Measurements from ENCODE around the gene ANP32A.

Gene ANP32A

DNA sequence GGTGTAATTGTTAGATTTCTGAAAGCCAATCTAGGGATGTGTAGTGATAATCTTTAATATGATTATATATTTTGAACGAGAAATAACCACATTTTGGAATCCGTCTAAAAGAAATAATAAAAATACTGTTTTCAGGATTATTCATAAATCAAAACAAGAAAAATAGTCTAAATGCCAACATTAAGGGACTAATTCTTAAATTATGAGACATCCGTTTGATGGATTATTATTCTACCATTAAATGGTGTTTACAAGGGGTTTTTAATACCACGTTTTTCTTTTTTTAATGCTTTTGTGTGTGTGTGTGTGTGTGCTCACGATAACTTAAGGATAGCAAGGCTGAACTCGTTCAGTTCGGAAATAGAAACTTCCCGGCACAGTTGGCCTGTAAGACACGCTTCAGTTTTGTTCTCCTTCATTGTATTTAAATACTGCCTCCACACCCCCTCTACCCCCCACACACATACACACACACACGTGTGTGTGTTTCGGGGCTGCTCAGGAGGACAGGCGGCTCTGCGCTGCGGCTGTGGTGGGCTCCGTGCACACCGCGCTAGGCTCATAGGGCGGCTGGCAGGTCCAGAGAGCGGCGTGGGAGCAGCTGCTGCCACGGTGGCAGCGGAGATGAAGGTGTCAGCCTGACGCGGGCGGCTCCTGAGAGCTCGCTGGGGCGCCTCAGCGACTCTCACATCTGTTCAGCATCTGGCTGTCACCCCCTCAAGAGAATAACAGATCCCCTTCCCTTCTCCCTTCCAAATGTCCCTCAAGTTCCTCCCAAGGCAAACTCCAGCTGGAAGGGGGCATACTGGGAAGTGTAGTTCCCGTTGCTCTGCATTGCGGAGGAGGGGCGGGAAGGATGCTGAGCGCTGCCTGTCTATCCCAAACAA is 23.0 kb upstream of the ANP32A start:
- WGBS, 2 experiments (ENCODE audit: insufficient coverage in 2 of 2) = 0 to 1% methylated on average over 5 to 19 of the region's 32 CpGs
- Histone ChIP-seq H3K27ac (ENCODE audit: low read depth, low read length, severe bottlenecking) (no peak overlapping the region), H3K36me3 (ENCODE audit: control insufficient read depth, insufficient read depth, low read length) (no peaks in the 10 kb centered on the region), H3K4me3 (ENCODE audit: extremely low read depth, insufficient read depth, low read length, poor library complexity, severe bottlenecking) (peak overlapping the region; percentile 39), H3K4me1 (ENCODE audit: control insufficient read depth, insufficient read depth, low read length, poor library complexity, severe bottlenecking) (no peaks in the 10 kb centered on the region), H3K9me3 (ENCODE audit: control insufficient read depth, low read length) (no peaks in the 10 kb centered on the region)

DNA sequence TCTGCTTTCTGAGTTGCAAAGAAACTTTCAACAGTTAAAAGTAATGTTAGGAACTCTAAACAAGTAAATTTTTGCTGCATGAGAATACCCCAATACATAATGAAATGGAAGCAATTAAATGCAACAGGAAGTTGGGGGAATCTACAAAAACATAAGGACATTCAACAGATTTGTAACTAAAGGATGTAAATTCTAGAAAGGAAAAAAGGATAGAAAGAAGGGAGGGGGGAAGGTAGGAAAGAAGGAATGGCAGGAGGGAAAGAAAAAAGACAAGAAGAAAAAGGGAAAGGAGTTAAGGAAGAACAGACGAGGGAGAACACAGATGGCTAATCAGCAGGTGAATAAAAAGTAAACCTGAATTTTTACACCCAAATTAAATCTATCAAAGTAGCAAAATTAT is 22.3 kb upstream of the ANP32A start:
- WGBS, 2 experiments (ENCODE audit: insufficient coverage in 2 of 2) = 80% methylated on average over 1 of the region's 1 CpG; no CpG with 5 or more reads in 1 of the 2 experiments
- Histone ChIP-seq H3K9me3 (ENCODE audit: control insufficient read depth, low read length) (no peaks in the 10 kb centered on the region), H3K36me3 (ENCODE audit: control insufficient read depth, insufficient read depth, low read length) (no peaks in the 10 kb centered on the region), H3K27ac (ENCODE audit: low read depth, low read length, severe bottlenecking) (no peak overlapping the region), H3K4me1 (ENCODE audit: control insufficient read depth, insufficient read depth, low read length, poor library complexity, severe bottlenecking) (no peaks in the 10 kb centered on the region), H3K4me3 (ENCODE audit: extremely low read depth, insufficient read depth, low read length, poor library complexity, severe bottlenecking) (no peak overlapping the region)

DNA sequence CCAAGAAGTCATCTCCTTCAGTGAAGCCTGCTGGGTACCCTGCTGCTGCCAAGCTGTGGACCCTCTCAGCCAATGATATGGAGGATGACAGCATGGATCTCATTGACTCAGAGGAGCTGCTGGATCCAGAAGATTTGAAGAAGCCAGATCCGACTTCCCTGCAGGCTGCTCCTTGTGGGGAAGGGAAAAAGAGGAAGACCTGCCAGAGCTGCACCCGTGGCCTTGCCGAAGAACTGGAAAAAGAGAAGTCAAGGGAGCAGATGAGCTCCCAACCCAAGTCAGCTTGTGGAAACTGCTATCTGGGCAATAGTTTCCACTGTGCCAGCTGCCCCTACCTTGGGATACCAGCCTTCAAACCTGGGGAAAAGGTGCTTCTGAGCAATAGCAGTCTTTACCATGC is 13.7 kb upstream of the ANP32A start:
- H3K4me1 ChIP-seq (ENCODE audit: control insufficient read depth, insufficient read depth, low read length, poor library complexity, severe bottlenecking) = peaks cover 3% of the 10 kb centered on the region
- no peak overlapping the region for H3K4me3 ChIP-seq (ENCODE audit: extremely low read depth, insufficient read depth, low read length, poor library complexity, severe bottlenecking)
- peaks cover 15% of the 10 kb centered on the region for H3K9me3 ChIP-seq (ENCODE audit: control insufficient read depth, low read length)
- no peaks in the 10 kb centered on the region for H3K36me3 ChIP-seq (ENCODE audit: control insufficient read depth, insufficient read depth, low read length)
- WGBS, 2 experiments (ENCODE audit: insufficient coverage in 2 of 2) = 82 to 89% methylated on average over 3 of the region's 3 CpGs
- no peak overlapping the region for H3K27ac ChIP-seq (ENCODE audit: low read depth, low read length, severe bottlenecking)

DNA sequence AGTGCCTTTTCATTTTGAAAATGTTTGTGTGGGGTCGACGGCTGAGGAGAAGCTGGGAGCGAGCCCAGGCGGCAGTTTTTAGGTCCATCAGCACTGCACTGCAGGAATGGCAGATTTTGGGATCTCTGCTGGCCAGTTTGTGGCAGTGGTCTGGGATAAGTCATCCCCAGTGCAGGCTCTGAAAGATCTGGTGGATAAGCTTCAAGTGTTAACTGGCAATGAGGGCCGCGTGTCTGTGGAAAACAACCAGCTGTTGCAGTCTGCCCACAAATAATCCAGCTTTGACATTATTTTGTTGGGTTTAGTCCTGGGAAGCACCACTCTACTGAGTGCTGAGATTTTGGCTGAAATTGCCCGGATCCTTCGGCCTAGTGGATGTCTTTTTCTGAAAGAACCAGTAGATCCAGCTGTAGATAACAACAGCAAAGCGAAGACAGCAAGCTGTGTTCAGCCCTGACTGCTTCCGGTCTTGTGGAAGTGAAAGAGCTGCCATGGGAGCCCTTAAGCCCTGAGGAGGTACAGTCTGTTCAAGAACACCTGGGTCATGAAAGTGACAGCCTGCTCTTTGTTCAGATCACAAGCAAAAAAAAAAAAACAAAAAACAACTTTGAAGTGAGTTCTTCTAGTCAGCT is 13.1 kb upstream of the ANP32A start:
- H3K9me3 ChIP-seq (ENCODE audit: control insufficient read depth, low read length) = peaks cover 15% of the 10 kb centered on the region
- no peak overlapping the region for H3K27ac ChIP-seq (ENCODE audit: low read depth, low read length, severe bottlenecking)
- no peak overlapping the region for H3K4me3 ChIP-seq (ENCODE audit: extremely low read depth, insufficient read depth, low read length, poor library complexity, severe bottlenecking)
- peaks cover 3% of the 10 kb centered on the region for H3K4me1 ChIP-seq (ENCODE audit: control insufficient read depth, insufficient read depth, low read length, poor library complexity, severe bottlenecking)
- no peaks in the 10 kb centered on the region for H3K36me3 ChIP-seq (ENCODE audit: control insufficient read depth, insufficient read depth, low read length)
- 94% methylated on average over 6 to 8 of the region's 10 CpGs for WGBS, 2 experiments (ENCODE audit: insufficient coverage in 2 of 2)

DNA sequence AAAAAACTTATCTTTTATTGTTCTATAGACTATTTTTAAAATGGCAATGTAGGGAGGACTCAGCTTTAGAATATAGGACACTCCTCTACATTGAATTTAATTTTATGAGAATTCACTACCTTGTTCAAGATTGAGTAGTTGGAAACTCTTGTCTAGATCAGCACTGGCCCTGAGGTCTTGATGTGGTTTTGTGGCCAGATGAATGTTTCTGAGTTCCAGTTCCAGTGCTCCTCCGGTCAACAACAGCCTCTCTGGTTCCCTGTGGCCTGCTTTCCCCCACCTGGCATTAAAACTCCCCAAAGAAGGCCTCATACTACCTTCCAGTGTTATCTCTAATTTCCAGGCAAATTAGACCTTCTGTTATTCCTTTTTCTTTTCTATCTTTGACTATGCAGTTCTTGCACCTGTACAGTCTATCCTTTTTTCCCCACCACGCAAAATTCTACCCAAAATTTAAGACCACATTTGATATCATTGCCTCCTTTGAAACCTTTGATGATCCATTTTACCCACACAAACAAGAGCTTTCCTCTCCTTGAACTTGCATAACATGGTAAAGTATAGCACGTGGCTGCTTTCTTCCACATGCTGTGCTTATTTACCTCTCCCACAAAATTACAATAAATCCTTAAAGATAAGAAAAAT is 9.6 kb upstream of the ANP32A start:
- no peak overlapping the region for H3K4me3 ChIP-seq (ENCODE audit: extremely low read depth, insufficient read depth, low read length, poor library complexity, severe bottlenecking)
- WGBS, 2 experiments (ENCODE audit: insufficient coverage in 2 of 2) = 36 to 50% methylated on average over 2 of the region's 3 CpGs

DNA sequence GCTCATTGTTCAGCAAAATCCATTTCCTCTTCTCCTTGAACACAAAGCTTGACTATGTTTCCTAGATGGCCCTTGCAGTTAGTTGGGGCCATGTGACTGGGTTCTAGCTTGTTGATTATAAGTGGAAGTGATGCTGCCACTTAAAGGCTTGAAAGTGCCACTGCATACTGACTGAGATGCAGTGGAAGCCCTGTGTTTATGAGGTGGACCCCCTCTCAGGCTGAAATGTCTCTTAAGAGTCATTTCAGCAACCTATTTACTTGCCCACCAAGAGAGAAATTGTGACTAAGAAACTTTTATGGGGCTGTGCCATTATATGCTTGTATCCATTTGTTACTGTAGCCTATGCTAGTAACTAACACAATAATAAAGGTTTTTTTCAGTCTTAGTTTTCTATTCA is 8.4 kb upstream of the ANP32A start:
- H3K27ac ChIP-seq (ENCODE audit: low read depth, low read length, severe bottlenecking) = no peak overlapping the region
- no peaks in the 10 kb centered on the region for H3K9me3 ChIP-seq (ENCODE audit: control insufficient read depth, low read length)
- no peak overlapping the region for H3K4me3 ChIP-seq (ENCODE audit: extremely low read depth, insufficient read depth, low read length, poor library complexity, severe bottlenecking)
- H3K4me1 ChIP-seq (ENCODE audit: control insufficient read depth, insufficient read depth, low read length, poor library complexity, severe bottlenecking) = peaks cover 3% of the 10 kb centered on the region
- no peaks in the 10 kb centered on the region for H3K36me3 ChIP-seq (ENCODE audit: control insufficient read depth, insufficient read depth, low read length)

More for the DNA sequence above, 9.6 kb upstream of the ANP32A start:
- H3K4me1 ChIP-seq (ENCODE audit: control insufficient read depth, insufficient read depth, low read length, poor library complexity, severe bottlenecking) = peaks cover 3% of the 10 kb centered on the region
- no peaks in the 10 kb centered on the region for H3K36me3 ChIP-seq (ENCODE audit: control insufficient read depth, insufficient read depth, low read length)
- no peak overlapping the region for H3K27ac ChIP-seq (ENCODE audit: low read depth, low read length, severe bottlenecking)
- H3K9me3 ChIP-seq (ENCODE audit: control insufficient read depth, low read length) = no peaks in the 10 kb centered on the region

DNA sequence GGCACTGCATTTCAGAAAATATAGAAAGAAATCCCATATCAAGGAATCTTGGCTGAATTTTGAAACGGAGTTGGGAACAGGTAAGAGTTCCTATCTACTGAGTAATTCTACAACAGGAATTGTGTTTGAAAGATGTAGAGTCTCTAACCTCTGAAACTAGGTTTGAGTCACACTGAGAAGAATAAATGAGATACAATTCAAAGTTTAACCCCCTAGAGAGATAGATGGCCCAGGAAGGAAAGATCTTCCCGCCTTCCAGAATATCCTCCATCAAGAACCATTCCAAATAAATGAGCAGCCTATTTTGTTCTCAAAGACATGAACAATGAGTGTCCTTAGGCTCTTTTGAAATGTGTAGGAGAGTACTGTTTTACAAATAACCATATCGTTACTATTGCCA is 2.9 kb upstream of the ANP32A start:
- Histone ChIP-seq H3K27ac (ENCODE audit: low read depth, low read length, severe bottlenecking) (no peak overlapping the region), H3K4me3 (ENCODE audit: extremely low read depth, insufficient read depth, low read length, poor library complexity, severe bottlenecking) (no peak overlapping the region), H3K36me3 (ENCODE audit: control insufficient read depth, insufficient read depth, low read length) (no peaks in the 10 kb centered on the region), H3K4me1 (ENCODE audit: control insufficient read depth, insufficient read depth, low read length, poor library complexity, severe bottlenecking) (no peaks in the 10 kb centered on the region), H3K9me3 (ENCODE audit: control insufficient read depth, low read length) (no peaks in the 10 kb centered on the region)
- WGBS, 2 experiments (ENCODE audit: insufficient coverage in 2 of 2) = no CpG with 5 or more reads among the region's 3 CpGs

DNA sequence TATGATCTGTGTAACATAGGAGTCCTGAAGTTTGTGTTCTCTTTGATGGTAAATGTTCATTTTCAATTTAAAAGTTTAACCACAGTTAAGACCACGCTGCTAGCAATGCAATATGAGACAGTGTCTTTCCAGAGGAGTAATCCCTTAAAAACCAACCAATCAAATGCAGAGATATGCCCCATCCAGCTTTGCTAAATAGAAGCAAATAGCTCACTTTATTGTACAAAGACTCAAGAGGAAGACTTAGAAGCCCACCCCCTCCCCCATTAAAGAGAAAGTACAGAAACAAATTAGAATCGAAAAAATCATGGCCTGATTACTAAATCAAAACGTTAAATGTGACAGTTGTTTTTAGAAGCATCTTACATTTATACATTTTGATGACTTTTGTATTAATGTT is 2.1 kb upstream of the ANP32A start:
- H3K4me1 ChIP-seq (ENCODE audit: control insufficient read depth, insufficient read depth, low read length, poor library complexity, severe bottlenecking) = no peaks in the 10 kb centered on the region
- no peaks in the 10 kb centered on the region for H3K9me3 ChIP-seq (ENCODE audit: control insufficient read depth, low read length)
- H3K36me3 ChIP-seq (ENCODE audit: control insufficient read depth, insufficient read depth, low read length) = no peaks in the 10 kb centered on the region
- no peak overlapping the region for H3K27ac ChIP-seq (ENCODE audit: low read depth, low read length, severe bottlenecking)
- no CpG with 5 or more reads among the region's 3 CpGs for WGBS, 2 experiments (ENCODE audit: insufficient coverage in 2 of 2)
- H3K4me3 ChIP-seq (ENCODE audit: extremely low read depth, insufficient read depth, low read length, poor library complexity, severe bottlenecking) = no peak overlapping the region

DNA sequence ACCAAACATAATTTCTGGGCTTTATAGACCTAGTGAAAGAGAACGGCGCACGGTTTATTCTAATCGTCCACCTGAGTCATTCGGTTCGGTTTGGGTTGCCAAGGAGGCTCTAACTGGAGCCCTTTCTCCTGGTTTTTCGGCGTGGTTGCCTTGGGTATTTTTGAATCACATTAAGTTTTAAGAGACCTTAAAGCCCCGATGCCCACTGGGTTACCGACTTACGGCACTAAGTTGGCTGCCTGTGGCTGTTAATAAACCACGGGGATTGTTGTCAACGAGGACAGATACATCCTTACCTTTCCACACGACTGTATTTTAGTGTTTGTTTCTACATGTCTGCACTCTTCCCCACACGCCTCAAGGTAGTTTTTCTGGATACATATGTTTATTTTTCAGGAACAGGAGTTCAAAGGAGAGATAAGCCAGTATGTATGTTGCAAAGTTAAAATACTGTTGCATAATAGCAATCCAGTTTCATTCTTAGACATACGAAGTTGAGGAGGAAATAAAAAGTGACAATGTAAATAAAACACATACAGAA is 1.2 kb upstream of the ANP32A start:
- Histone ChIP-seq H3K4me3 (ENCODE audit: extremely low read depth, insufficient read depth, low read length, poor library complexity, severe bottlenecking) (peak overlapping the region; percentile 98), H3K27ac (ENCODE audit: low read depth, low read length, severe bottlenecking) (peak overlapping the region; percentile 16), H3K4me1 (ENCODE audit: control insufficient read depth, insufficient read depth, low read length, poor library complexity, severe bottlenecking) (no peaks in the 10 kb centered on the region), H3K9me3 (ENCODE audit: control insufficient read depth, low read length) (no peaks in the 10 kb centered on the region), H3K36me3 (ENCODE audit: control insufficient read depth, insufficient read depth, low read length) (no peaks in the 10 kb centered on the region)
- WGBS, 2 experiments (ENCODE audit: insufficient coverage in 2 of 2) = 0 to 3% methylated on average over 6 to 11 of the region's 16 CpGs

DNA sequence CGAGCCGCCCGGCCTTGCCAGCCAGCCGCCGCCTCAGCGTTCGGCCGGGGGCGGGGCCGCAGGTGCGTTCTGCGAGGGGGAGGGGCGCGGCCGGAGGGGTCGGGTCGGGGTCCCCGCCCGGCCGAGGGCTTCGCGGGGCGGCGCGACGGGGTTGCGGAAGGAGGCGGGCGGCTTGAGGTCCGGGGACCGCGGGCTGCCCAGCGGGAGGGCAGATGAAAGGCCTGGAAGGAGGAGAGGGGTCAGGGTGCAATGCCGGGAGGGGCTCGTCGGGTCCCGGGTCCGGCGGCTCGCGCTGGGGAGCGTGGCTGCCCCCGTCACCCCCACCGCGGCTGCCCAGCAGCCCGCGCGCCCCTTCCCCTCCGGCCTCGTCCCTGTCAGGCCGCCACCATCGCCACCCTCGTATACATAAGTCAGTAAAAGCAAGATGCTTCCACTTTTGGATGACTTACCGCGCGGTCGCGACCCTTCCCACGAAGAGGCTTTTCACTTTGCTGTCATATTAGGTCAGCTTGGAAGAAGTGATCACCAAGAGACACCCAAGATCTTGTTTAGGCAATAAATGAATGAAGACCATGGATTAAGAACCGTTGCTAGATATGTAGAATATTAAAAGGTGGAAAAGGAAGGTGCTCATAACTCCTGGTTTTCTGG is 620 bp upstream of the ANP32A start:
- Histone ChIP-seq H3K27ac (ENCODE audit: low read depth, low read length, severe bottlenecking) (peak overlapping the region; percentile 29), H3K4me1 (ENCODE audit: control insufficient read depth, insufficient read depth, low read length, poor library complexity, severe bottlenecking) (peaks cover 2% of the 10 kb centered on the region), H3K9me3 (ENCODE audit: control insufficient read depth, low read length) (no peaks in the 10 kb centered on the region), H3K4me3 (ENCODE audit: extremely low read depth, insufficient read depth, low read length, poor library complexity, severe bottlenecking) (peak overlapping the region; percentile 98), H3K36me3 (ENCODE audit: control insufficient read depth, insufficient read depth, low read length) (peaks cover under 1% of the 10 kb centered on the region)
- 0 to 1% methylated on average over 48 of the region's 60 CpGs for WGBS, 2 experiments (ENCODE audit: insufficient coverage in 2 of 2)
